Neural crest cell (in vitro differentiated cells): ENCODE results near the gene FSD1. TPM values are rescaled to one million over a fixed set of nuclear protein-coding genes. Genes with fewer than 3 reads are reported as not detected.
"Not testable (repeated sequence)": the region's sequence is repeated elsewhere in the genome, so short reads cannot be mapped to it uniquely, and the experiment has no call there.

Experiments
- DNase-seq: peaks from one replicate; pipeline ENCODE4 v3.0.0; 2021; ENCODE audit warnings: low read depth, mixed read lengths, low spot score
- H3K27ac Mint-ChIP-seq: one replicate; pipeline ENCODE4 v1.8.0; 2021; ENCODE audit warnings: mild to moderate bottlenecking, mixed read lengths; ENCODE audit not compliant: unreplicated experiment
- H3K27me3 Mint-ChIP-seq: 2 replicates; pipeline ENCODE4 v1.8.0; 2021; ENCODE audit warnings: low read depth, mild to moderate bottlenecking, mixed read lengths
- H3K36me3 Mint-ChIP-seq: 2 replicates; pipeline ENCODE4 v1.8.0; 2021; ENCODE audit warnings: low read depth, mild to moderate bottlenecking, mixed read lengths
- H3K4me1 Mint-ChIP-seq: 2 replicates; pipeline ENCODE4 v1.8.0; 2021; ENCODE audit warnings: mixed read lengths
- H3K4me3 Mint-ChIP-seq: one replicate; pipeline ENCODE4 v1.8.0; 2021; ENCODE audit warnings: mild to moderate bottlenecking, mixed read lengths
- H3K9me3 Mint-ChIP-seq: 2 replicates; pipeline ENCODE4 v1.8.0; 2021; ENCODE audit warnings: mixed read lengths
- CTCF ChIP-seq: fragments of 200-600 bp; sonication (generic); conservative IDR thresholded peaks from 2 replicates; pipeline ENCODE4 v1.5.0; 2021; ENCODE audit warnings: antibody characterized with exemption, mild to moderate bottlenecking
- total RNA-seq: library from RNA; stranded (reverse); gene quantifications from 2 replicates; pipeline ENCODE4 v1.2.1, GENCODE V29; 2021

Gene FSD1
- total RNA-seq, 1 donor from 2014 or later: 51.9 TPM

- Mint-ChIP-seq H3K4me1 (no peaks in the 10 kb centered on the region), H3K36me3 (no peaks in the 10 kb centered on the region), H3K27ac (no peak overlapping the region), H3K4me3 (no peak overlapping the region), H3K9me3 (no peaks in the 10 kb centered on the region), H3K27me3 (peaks cover 15% of the 10 kb centered on the region)
- DNase-seq: no peak
- TF ChIP-seq CTCF: no peak
Observed at GRCh38 chr19:4272894-4273293, 31.5 kb upstream of the FSD1 start.

DNA sequence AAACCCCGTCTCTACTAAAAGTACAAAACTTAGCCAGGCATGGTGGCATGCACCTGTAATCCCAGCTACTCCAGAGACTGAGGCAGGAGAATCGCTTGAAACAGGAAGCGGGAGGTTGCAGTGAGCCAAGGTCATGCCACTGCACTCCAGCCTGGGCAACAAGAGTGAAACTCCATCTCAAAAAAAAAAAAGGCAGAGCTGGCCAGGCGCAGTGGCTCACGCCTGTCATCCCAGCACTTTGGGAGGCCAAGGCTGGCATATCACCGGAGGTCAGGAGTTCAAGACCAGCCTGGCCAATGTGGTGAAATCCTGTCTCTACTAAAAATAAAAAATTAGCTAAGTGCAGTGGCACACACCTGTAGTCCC lies 30.1 kb upstream of the FSD1 start:
- peaks cover 25% of the 10 kb centered on the region for H3K27me3 Mint-ChIP-seq
- not testable (repeated sequence) for H3K27ac Mint-ChIP-seq, H3K4me3 Mint-ChIP-seq, DNase-seq, H3K36me3 Mint-ChIP-seq, H3K4me1 Mint-ChIP-seq, H3K9me3 Mint-ChIP-seq

DNA sequence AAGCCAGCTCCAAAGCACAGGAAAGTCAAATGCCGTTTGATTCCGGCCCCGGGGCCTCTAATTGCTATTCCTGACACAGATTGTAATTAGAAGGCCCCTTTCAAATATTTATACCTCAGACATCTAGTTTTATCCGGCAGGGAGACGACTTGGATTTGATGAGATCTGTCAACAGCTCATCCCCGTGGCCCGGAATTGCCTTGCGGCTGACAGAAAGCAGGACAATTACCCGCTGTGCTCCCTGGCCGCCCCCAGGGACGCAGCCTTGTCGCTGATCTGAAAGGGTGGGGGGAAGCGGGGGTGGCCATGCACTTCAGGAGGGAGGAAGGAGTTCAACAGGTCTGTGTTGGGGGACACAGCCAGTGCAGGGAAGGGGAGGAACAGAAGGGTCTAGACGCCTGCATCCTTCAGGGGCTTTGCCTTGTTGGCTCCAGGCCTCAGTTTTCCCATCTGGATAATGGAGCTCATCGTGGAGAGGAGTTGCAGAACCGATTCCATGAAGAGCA lies 27.2 kb upstream of the FSD1 start:
- TF ChIP-seq CTCF: no peak
- no peak for DNase-seq
- Mint-ChIP-seq H3K9me3 (no peaks in the 10 kb centered on the region), H3K27ac (peak overlapping the region; percentile 43), H3K27me3 (peaks cover 52% of the 10 kb centered on the region), H3K36me3 (no peaks in the 10 kb centered on the region), H3K4me3 (no peak overlapping the region), H3K4me1 (peaks cover 4% of the 10 kb centered on the region)

DNA sequence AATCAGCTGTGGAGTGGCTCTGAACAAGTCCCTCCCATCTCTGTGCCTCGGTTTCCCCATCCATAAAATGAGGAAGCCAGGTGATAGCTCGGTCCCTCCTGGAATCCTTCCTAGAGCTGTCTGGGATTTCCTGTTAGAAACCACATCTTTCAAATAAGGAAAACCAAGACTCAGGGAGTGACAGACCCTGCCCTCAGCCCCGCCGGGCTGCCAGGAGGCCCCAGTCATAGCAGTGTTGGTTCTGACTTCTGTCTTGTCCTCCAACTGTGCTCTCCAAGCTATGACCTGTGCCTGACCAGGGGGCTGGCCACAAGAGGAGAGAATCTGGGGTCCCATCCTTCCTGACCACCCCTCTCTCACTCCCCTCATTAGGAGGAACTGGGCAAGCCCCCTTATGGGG lies 26.4 kb upstream of the FSD1 start:
- TF ChIP-seq CTCF: no peak
- Mint-ChIP-seq H3K27me3 (peaks cover 58% of the 10 kb centered on the region), H3K36me3 (no peaks in the 10 kb centered on the region), H3K9me3 (no peaks in the 10 kb centered on the region), H3K4me3 (no peak overlapping the region), H3K27ac (no peak overlapping the region), H3K4me1 (peaks cover 4% of the 10 kb centered on the region)
- DNase-seq: no peak

- H3K4me3 Mint-ChIP-seq: peak within 1 kb of the TSS; percentile 78
- peak; percentile 26 for DNase-seq
- H3K36me3 Mint-ChIP-seq: no peaks in the 10 kb centered on the region
- no peaks in the 10 kb centered on the region for H3K9me3 Mint-ChIP-seq
- TF ChIP-seq CTCF: no peak
- peaks cover 4% of the 10 kb centered on the region for H3K4me1 Mint-ChIP-seq
- H3K27me3 Mint-ChIP-seq: peaks cover 64% of the 10 kb centered on the region
- no peak within 1 kb of the TSS for H3K27ac Mint-ChIP-seq
Observed at GRCh38 chr19:4278419-4279266, 25.8 kb upstream of the FSD1 start, which contains the start of gene SHD. TSS of gene SHD (plus strand) at chr19:4279266. CDS start at chr19:4280064, 798 bp downstream.

DNA sequence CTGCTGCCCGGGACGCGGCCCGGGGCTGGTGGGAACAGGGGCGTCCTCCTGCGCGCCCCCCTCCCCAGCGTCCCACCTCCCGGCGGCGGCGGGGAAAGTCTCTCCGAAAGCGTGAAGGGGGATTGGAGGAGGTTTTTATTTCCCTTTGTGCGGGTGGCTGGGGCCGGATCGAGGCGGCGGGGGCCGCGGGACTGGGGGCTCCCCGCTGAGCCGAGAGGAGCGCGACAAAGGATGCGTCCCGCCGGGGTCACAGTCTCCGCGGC lies 25.2 kb upstream of the FSD1 start:
- H3K36me3 Mint-ChIP-seq: no peaks in the 10 kb centered on the region
- no peak overlapping the region for H3K4me3 Mint-ChIP-seq
- TF ChIP-seq CTCF: no peak
- no peaks in the 10 kb centered on the region for H3K9me3 Mint-ChIP-seq
- peaks cover 68% of the 10 kb centered on the region for H3K27me3 Mint-ChIP-seq
- H3K27ac Mint-ChIP-seq: no peak overlapping the region
- DNase-seq: no peak
- peaks cover 4% of the 10 kb centered on the region for H3K4me1 Mint-ChIP-seq
